NCI-H2196 treated with DMSO at 0.1 percent for 48 hours (cell line): ENCODE measurements around the gene ZNF516.

Source experiments
- DNase-seq: peaks from one replicate; lab custom pipeline; 2025; ENCODE audit not compliant: unreplicated experiment; lab: John Stamatoyannopoulos, UW

The ZNF516 gene

GRCh38 chr18:76457957-76458356, 37.1 kb downstream of the ZNF516 start:
- DNase-seq: no peak

GRCh38 chr18:76457475-76457874, 37.6 kb downstream of the ZNF516 start:
- DNase-seq: no peak

- no peak for DNase-seq
Measured at GRCh38 chr18:76456823-76457222, 38.2 kb downstream of the ZNF516 start.

GRCh38 chr18:76456018-76456750, 38.9 kb downstream of the ZNF516 start:
- DNase-seq: no peak

- no peak for DNase-seq
Measured at GRCh38 chr18:76455003-76455676, 39.9 kb downstream of the ZNF516 start.

- no peak for DNase-seq
Measured at GRCh38 chr18:76454418-76454817, 40.6 kb downstream of the ZNF516 start.

- no peak for DNase-seq
Measured at GRCh38 chr18:76453932-76454331, 41.1 kb downstream of the ZNF516 start.

GRCh38 chr18:76453057-76453561, 41.9 kb downstream of the ZNF516 start:
- DNase-seq: no peak

GRCh38 chr18:76452357-76452756, 42.7 kb downstream of the ZNF516 start:
- no peak for DNase-seq

- DNase-seq: no peak
Measured at GRCh38 chr18:76451396-76452331, 43.4 kb downstream of the ZNF516 start.

- DNase-seq: no peak
Measured at GRCh38 chr18:76450452-76451395, 44.3 kb downstream of the ZNF516 start.

- DNase-seq: no peak
Measured at GRCh38 chr18:76449111-76449453, 46.0 kb downstream of the ZNF516 start.

- no peak for DNase-seq
Measured at GRCh38 chr18:76448256-76449110, 46.6 kb downstream of the ZNF516 start.

- no peak for DNase-seq
Measured at GRCh38 chr18:76447258-76447890, 47.7 kb downstream of the ZNF516 start.

- DNase-seq: no peak
Measured at GRCh38 chr18:76446321-76447257, 48.5 kb downstream of the ZNF516 start.

GRCh38 chr18:76445741-76446232, 49.3 kb downstream of the ZNF516 start:
- no peak for DNase-seq

- DNase-seq: no peak
Measured at GRCh38 chr18:76445275-76445674, 49.8 kb downstream of the ZNF516 start.
